Ishikawa (cell line): ENCODE measurements around the gene TMEM175.

Experiments used
- CEBPB ChIP-seq: IDR thresholded peaks from 2 replicates; pipeline ENCODE4 v1.6.1; 2012
- CREB1 ChIP-seq: IDR thresholded peaks from 2 replicates; pipeline ENCODE4 v1.6.1; 2012; ENCODE audit warnings: low read depth
- EGR1 ChIP-seq: IDR thresholded peaks from 2 replicates; pipeline ENCODE4 v1.6.1; 2012
- EP300 ChIP-seq: IDR thresholded peaks from 2 replicates; pipeline ENCODE4 v1.6.1; 2012; ENCODE audit warnings: borderline replicate concordance
- FOXM1 ChIP-seq: IDR thresholded peaks from 2 replicates; pipeline ENCODE4 v1.6.1; 2012; ENCODE audit warnings: low read depth, borderline replicate concordance
- NFIC ChIP-seq: IDR thresholded peaks from 2 replicates; pipeline ENCODE4 v1.6.1; 2012
- RAD21 ChIP-seq: IDR thresholded peaks from 2 replicates; pipeline ENCODE4 v1.6.1; 2012; ENCODE audit warnings: low read depth
- TAF1 ChIP-seq: IDR thresholded peaks from 2 replicates; pipeline ENCODE4 v1.6.1; 2012; ENCODE audit warnings: low read depth, mild to moderate bottlenecking
- TCF12 ChIP-seq: IDR thresholded peaks from 2 replicates; pipeline ENCODE4 v1.6.1; 2012; ENCODE audit warnings: low read depth
- TEAD4 ChIP-seq: IDR thresholded peaks from 2 replicates; pipeline ENCODE4 v1.6.1; 2012
- YY1 ChIP-seq: IDR thresholded peaks from 2 replicates; pipeline ENCODE4 v1.6.1; 2012; ENCODE audit warnings: low read depth
- ZBTB7A ChIP-seq: IDR thresholded peaks from 2 replicates; pipeline ENCODE4 v1.6.1; 2012; ENCODE audit warnings: low read depth
- TF ChIP-seq, protein P1 (sequence below): IDR thresholded peaks from 2 replicates; pipeline ENCODE4 v1.6.1; 2012
- TF ChIP-seq, protein P2 (sequence below): IDR thresholded peaks from 2 replicates; pipeline ENCODE4 v1.6.1; 2012; ENCODE audit warnings: low read depth, mild to moderate bottlenecking
- TF ChIP-seq, protein P3 (sequence below): IDR thresholded peaks from 2 replicates; pipeline ENCODE4 v1.6.1; 2012

Gene TMEM175

DNA sequence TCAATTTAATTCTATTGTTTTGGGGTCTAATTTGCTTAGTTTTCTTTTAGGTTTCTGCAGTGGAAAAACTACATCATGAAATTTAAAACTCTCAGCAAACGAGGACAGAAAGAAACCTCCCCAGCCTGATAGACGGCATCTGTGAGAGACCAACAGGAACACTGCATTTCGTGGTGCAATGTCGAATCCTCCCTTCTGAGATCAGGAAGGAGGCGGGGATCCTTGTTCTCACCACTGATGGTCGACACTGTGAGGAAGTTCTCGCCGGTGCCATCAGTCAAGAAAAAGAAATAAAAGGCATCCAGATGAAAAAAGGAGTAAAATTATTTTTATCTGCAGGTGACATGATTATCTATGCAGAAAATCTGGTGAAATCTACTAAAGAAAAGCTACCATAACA lies 16.7 kb upstream of the TMEM175 start:
- no peak for TF ChIP-seq TEAD4
- TF ChIP-seq CEBPB = no peak
- TF ChIP-seq, protein P1, sequence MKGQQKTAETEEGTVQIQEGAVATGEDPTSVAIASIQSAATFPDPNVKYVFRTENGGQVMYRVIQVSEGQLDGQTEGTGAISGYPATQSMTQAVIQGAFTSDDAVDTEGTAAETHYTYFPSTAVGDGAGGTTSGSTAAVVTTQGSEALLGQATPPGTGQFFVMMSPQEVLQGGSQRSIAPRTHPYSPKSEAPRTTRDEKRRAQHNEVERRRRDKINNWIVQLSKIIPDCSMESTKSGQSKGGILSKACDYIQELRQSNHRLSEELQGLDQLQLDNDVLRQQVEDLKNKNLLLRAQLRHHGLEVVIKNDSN = no peak
- no peak for TF ChIP-seq ZBTB7A
- no peak for TF ChIP-seq EGR1
- TF ChIP-seq, protein P2, sequence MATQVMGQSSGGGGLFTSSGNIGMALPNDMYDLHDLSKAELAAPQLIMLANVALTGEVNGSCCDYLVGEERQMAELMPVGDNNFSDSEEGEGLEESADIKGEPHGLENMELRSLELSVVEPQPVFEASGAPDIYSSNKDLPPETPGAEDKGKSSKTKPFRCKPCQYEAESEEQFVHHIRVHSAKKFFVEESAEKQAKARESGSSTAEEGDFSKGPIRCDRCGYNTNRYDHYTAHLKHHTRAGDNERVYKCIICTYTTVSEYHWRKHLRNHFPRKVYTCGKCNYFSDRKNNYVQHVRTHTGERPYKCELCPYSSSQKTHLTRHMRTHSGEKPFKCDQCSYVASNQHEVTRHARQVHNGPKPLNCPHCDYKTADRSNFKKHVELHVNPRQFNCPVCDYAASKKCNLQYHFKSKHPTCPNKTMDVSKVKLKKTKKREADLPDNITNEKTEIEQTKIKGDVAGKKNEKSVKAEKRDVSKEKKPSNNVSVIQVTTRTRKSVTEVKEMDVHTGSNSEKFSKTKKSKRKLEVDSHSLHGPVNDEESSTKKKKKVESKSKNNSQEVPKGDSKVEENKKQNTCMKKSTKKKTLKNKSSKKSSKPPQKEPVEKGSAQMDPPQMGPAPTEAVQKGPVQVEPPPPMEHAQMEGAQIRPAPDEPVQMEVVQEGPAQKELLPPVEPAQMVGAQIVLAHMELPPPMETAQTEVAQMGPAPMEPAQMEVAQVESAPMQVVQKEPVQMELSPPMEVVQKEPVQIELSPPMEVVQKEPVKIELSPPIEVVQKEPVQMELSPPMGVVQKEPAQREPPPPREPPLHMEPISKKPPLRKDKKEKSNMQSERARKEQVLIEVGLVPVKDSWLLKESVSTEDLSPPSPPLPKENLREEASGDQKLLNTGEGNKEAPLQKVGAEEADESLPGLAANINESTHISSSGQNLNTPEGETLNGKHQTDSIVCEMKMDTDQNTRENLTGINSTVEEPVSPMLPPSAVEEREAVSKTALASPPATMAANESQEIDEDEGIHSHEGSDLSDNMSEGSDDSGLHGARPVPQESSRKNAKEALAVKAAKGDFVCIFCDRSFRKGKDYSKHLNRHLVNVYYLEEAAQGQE = no peak
- TF ChIP-seq, protein P3, sequence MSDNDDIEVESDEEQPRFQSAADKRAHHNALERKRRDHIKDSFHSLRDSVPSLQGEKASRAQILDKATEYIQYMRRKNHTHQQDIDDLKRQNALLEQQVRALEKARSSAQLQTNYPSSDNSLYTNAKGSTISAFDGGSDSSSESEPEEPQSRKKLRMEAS = no peak
- TF ChIP-seq YY1 = no peak
- no peak for TF ChIP-seq TCF12
- TF ChIP-seq NFIC = no peak
- TF ChIP-seq EP300 = no peak
- no peak for TF ChIP-seq RAD21
- TF ChIP-seq CREB1 = no peak
- no peak for TF ChIP-seq FOXM1

DNA sequence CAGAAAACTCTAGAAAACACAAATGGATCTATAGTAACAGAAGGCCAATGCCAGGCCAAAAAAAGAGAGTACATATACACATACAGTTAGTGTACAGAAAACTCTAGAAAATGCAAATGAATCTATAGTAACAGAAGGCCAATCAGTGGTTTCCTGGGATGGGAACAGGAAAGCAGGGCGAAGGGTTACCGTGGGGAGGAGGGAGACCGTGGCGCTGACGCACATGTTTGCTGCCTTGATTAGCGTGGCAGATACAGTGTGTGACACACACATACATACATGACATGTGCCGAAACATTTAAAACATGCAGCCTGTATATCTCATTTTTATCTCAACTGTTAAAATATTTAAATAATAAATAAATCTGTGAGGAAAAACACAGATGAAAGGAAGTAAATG lies 14.8 kb upstream of the TMEM175 start:
- TF ChIP-seq TAF1 (no peak), EP300 (no peak), ZBTB7A (no peak), TEAD4 (no peak), EGR1 (no peak)

DNA sequence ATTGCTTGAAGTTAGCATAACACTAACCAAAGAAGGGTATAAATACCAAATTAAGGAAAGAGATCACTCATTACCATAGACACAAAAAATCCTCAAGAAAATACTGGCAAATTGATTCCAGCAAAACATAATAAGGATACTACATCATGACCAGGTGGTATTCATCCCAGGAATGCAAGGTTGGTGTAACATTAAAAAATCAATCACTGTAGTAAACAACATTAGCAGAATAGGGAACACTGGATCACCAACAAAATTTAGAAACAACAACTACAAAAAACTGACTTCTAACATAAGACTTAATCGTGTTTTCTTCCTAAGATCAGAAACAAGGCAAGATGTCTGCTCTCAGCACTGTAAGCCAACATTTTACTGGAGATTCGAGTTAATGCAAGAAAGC lies 14.3 kb upstream of the TMEM175 start:
- TF ChIP-seq TCF12 = no peak
- TF ChIP-seq NFIC = no peak
- TF ChIP-seq, protein P1 = no peak
- TF ChIP-seq FOXM1 = no peak
- no peak for TF ChIP-seq CREB1
- no peak for TF ChIP-seq CEBPB
- TF ChIP-seq TEAD4 = no peak
- TF ChIP-seq TAF1 = no peak
- TF ChIP-seq, protein P2 = no peak
- TF ChIP-seq EP300 = no peak
- no peak for TF ChIP-seq ZBTB7A

DNA sequence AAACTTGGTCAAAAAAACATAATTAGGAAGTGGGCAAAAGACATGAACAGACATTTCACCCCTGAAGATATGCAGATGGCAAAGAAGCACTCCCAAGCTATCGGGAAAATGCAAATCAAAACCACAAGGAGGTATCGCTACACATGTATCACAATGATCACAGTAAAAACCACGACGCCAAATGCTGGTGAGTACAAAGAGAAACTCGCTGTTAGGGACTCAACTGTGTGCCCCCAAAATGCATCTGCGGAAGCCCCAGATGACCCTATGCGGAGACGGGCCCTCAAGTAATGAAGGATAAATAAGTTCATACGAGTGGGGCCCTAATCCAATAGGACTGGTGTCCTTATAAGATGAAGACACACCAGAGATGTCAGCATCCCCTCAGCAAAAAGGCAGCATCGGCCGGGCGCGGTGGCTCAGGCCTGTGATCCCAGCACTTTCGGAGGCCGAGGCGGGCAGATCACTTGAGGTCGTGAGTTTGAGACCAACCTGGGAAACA lies 10.4 kb upstream of the TMEM175 start:
- no peak for TF ChIP-seq TAF1
- TF ChIP-seq, protein P2 = no peak
- no peak for TF ChIP-seq CREB1
- no peak for TF ChIP-seq TCF12
- no peak for TF ChIP-seq EGR1
- TF ChIP-seq ZBTB7A = no peak

DNA sequence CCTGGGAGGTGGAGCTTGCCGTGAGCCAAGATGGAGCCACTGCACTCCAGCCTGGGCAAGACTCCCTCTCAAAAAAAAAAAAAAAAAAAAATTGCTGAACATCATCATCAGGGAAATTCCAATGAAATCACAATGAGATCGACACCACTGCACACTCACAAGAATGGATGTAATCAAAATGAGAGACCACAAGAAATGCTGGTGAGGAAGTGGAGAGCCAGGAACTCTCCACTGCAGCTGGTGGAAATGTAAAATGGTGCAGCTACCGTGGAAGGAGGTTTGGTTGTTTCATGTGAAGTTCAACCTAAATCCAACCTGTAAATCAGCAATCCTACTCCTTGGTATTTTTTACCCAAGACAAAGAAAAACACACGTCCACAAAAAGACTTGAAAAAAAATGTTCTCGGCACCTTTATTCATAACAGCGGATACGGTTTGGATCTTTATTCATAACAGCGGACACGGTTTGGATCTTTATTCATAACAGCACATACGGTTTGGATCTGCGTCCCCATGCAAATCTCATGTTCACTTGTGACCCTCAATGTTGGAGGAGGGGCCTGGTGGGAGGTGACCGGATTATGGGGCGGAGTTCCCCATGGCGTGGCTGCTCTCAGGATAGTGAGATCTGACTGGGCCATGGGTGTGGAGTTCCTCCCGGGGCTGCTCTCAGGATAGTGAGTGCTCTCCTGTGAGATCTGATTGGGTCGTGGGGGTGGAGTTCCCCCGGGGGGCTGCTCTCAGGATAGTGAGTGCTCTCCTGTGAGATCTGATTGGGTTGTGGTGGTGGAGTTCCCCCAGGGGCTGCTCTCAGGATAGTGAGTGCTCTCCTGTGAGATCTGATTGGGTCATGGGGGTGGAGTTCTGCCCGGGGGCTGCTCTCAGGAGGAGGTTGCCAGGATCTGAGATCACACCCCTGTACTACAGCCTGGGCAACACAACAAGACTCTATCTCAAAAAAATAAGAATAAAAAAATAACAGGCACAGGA lies 7.9 kb upstream of the TMEM175 start:
- no peak for TF ChIP-seq EP300
- TF ChIP-seq, protein P1 = no peak
- no peak for TF ChIP-seq EGR1
- TF ChIP-seq RAD21 = no peak
- no peak for TF ChIP-seq CEBPB
- TF ChIP-seq TEAD4 = no peak
- no peak for TF ChIP-seq CREB1
- TF ChIP-seq TAF1 = no peak
- no peak for TF ChIP-seq TCF12
- TF ChIP-seq YY1 = no peak
- TF ChIP-seq, protein P2 = no peak
- TF ChIP-seq FOXM1 = no peak
- TF ChIP-seq, protein P3 = no peak
- TF ChIP-seq ZBTB7A = no peak
- no peak for TF ChIP-seq NFIC
